ENCODE measurements around the gene ATP13A4.

DNA sequence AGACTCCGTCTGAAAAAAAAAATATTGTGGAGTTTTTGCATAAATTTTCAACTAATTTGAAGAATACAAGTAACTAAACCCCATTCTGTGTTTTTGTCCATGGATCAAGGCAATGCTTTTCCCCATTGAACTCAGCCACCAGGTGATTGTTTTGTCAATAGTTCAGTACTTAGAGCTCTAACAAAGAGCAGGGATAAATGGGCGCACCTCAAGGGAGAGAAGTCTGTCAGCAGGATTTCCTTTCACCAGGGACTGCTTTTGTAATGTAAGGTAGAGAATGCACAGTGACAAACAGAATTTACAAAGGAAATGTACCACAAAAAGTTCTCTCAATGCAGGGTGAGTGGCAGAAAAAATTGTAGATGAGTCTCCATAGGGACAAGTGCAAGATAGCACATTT, 165.4 kb downstream of the ATP13A4 start:
- TF ChIP-seq POLR2AphosphoS5 (IDR thresholded peaks at IDR 0.05; ENCODE audit: low read depth, low read length), result no peak
- TF ChIP-seq POLR2A (IDR thresholded peaks at IDR 0.05; ENCODE audit: low read depth, low read length), result no peak
